ENCODE data around the gene PCBP4.

The PCBP4 gene
- total RNA-seq: 13.8 to 25.3 reads per million in 2 donors

DNA sequence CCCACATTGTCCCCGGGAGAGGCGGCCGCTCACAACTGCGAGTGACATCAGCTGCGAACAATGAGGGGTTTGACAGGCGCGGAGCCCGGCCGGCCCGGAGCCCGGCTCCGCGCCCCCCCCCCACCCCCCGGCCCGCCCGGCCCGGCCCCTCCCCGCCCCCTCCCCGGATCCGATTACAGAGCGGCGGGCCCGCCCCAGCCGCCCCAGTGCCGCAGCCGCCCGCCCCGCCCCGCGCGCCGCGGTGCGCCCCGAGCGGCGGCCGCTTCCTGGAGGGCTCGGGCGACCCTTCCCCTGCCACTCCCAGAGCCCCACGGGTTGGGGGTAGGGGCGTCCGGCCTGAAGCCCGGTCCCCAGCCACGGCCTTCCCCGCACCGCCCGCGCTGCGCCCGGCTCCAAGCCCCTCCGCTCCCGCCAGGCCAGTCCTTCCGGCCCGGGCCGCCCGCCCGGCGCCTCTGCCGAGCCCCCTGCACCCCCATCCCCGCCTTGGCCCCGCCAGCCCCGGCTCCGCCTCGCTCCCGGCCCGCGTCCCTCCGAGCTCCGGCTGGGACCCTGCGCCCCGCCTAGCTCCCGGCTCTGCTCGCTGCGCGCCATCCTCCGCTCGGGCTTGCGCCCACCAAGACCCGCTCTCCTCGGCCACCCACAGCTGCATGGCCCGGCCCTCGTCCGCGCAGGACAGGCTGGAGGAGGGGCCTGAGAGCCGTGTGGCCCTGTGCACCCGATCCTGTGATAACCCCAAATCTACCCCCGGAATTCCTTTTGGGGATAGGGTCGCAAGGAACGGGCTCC, at the start of gene PCBP4:
Gene PCBP4 (minus strand): TSS at position 71 of the 786 bp plus-strand sequence. CDS start 6,214 bp downstream, outside the sequence.
- peak; percentile 30 for DNase-seq

DNA sequence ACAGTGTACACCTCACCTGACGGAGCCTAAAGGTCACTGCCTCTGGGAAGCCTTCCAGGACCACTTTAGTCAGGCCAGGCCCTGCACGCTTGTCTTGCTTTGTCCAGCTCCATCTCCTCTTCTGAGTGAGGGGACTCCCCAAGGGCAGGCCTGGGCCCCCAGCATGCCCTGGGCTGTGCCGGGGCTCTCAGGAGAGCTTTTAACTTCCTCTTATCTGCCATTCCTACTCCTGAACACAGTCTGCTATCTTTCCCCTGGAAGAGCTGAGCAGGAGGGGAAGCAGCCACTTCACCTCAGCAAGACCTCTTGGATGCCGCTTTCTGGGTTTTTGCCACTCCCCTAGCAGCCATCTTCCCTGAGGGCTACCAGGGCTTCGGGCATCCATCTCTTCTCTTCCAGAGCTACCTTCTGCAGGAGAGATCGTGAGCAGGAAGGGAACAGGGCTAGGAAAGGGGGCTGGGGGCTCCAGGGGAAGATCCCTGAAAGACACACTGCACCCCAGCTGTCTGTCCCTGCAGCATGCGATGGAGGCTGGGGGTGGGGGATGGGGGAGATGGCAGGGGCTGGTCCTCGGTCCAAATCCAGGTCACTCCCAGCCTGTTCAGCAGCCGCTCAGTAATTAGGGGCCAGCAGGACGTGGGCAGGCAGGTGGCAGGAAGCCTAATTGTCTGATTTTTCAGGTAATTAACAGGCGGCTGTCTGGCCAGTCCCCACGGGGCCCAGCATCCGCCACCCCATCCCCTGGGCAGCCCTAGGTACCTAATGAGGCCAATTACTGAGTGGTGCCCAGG, 48.4 kb upstream of the PCBP4 start:
- DNase-seq: no peak

- DNase-seq: no peak
Measured at GRCh38 chr3:52014613-52015012, 47.4 kb upstream of the PCBP4 start.

GRCh38 chr3:52013802-52014598, 46.7 kb upstream of the PCBP4 start:
- DNase-seq: no peak

GRCh38 chr3:52012699-52013098, 45.4 kb upstream of the PCBP4 start:
- DNase-seq: no peak

- DNase-seq: no peak
Measured at GRCh38 chr3:52010431-52010830, 43.2 kb upstream of the PCBP4 start.

DNA sequence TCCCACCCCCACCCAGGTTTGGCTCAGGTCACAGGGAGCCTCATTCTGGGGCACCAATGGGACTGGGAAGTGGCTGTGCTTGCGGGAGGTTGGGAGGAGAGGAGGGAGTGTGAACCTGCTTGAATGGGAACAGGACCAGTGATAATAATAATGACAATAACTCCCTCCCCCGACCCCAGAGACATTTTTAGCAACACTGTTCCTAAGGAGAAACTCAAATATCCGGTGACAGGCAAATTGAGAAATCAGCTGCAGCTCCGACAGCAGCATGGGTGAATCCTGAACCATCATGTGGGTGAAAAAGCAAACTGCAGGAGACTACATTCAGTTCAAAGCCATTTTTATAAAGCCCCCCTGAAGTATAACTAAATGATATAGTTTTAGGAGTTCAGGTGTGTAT, 40.0 kb upstream of the PCBP4 start:
- no peak for DNase-seq

DNA sequence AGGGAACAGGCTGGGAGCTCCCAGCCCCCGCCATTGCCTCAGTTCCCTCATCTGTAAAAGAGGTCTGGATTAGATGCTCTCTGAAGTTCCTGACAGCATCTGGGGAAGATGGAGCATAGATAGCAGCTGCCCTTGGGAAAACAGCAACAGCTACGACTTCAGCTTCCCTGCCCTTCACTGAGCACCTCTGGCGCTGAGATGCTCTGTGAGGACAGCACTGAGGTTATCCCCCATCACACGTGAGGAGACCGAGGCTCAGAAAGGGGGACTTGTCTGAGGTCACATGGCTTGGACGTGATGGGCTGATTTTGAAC, 39.5 kb upstream of the PCBP4 start:
- DNase-seq: no peak

- no peak for DNase-seq
Measured at GRCh38 chr3:52006017-52006819, 39.0 kb upstream of the PCBP4 start.

GRCh38 chr3:52005571-52005986, 38.3 kb upstream of the PCBP4 start:
- DNase-seq: no peak

GRCh38 chr3:52004906-52005395, 37.7 kb upstream of the PCBP4 start:
- DNase-seq: no peak

- DNase-seq: no peak
Measured at GRCh38 chr3:52004163-52004787, 37.0 kb upstream of the PCBP4 start.

- DNase-seq: no peak
Measured at GRCh38 chr3:52002748-52003147, 35.5 kb upstream of the PCBP4 start.

GRCh38 chr3:52001443-52001974, 34.3 kb upstream of the PCBP4 start:
- DNase-seq: peak; percentile 84

GRCh38 chr3:51999846-52000245, 32.6 kb upstream of the PCBP4 start:
- no peak for DNase-seq

DNA sequence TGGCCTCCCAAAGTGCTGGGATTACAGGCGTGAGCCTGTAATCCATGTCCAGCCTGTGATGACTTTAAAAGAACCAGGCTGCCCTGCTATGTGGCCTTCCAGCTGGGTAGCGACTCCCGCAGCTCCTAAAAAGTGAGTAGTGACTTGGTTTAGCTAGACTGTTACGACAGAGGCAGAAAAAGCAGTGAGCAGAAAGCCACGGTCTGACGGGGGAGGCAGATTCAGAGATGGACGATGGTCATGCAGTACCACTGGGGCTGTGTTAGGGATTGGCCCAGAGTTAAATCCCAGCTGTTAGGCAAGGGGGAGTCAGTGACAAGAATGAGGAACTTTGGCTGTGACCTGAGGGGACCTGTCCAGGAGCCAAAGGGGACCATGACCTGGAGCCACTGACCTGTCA, 31.5 kb upstream of the PCBP4 start:
- DNase-seq: no peak

DNA sequence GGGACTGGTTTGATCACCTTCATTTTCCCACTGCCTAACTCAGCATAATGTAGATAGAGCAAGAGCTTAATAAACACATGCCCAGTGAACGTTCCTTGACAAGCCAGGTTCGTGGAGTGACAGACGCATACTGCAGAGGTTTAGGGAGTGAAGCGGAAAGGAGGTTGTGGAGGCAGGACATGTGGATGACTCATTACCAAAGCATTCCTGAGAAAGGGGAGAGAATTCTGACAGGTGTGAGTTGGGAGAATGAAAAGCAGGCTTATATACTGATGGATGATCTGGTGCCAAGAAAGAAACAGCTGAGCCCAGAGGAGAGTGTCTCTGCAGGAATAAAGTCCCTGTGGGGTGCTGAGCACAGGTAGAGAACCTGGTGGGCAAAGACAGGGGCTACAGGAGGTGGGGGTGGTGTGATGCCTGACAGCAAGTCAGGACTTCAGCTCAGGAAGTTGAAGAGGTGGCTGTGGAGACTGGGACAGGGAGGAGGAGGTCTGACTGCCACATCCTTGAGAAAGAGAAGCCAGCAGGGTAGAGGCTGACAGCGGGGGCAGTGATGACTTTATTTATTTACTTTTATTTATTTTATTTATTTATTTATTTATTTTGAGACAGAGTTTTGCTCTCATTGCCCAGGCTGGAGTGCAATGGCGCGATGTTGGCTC, 30.8 kb upstream of the PCBP4 start:
- no peak for DNase-seq

DNA sequence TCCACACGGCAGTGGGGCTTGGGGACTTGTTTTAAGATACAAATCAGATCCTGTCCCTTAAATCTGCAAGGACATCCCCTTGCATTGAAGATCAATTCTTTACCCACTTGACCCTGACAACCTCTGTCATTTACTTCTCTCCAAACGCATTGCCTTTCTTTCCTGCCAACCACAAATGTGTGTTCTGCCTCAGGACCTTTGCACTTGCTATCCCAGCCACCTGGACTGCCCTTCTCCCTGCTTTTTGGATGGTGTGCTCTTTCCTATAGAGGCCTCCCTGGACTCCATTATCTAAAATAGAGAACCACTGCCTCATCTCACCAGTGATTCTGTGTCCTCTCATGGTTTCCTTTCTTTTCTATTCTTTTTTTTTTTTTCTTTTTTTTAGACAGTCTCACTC, 29.9 kb upstream of the PCBP4 start:
- no peak for DNase-seq

DNA sequence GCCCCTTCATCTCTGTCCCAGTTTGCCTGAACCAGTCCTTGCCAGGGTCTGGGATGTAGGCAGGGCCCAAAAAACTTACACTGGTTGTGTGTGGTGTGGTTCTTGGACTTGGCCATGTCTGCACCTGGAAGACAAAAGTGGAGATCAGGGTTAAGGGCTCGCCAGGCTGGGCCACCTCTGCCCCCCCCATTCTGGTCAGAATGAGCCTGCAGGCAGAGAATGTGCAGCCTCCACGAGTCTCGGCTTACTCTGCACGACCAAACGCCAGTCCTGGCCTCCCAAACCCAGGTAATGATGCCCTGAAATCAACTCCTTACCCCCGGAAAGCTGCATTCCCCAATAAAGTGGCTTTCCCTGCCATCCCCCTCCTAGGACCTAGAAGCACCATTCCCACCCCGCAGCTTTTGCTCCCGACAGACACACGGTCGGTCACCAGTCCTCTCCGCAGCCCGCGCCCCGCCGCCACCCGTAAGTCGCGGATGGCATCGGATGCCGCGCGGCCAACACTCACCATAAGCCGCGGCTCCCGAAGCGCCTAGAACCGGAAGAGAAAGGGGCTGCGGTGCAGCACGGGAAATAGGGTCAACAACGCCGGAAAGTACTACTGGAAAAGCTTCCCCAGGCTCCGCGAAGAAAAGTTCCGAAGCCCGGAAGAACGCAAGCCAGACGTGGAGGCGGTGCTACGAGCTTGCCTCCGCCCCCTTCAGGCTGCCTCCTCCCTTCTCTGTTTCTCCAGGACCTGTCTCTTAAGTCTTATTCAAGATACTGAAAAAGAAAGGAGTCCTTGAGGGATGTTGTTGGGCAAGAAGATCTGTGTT, 28.3 kb upstream of the PCBP4 start, which contains the start of gene RPL29:
Gene RPL29 (minus strand): TSS at position 550 of the 818 bp plus-strand sequence. CDS start 434 bp downstream, at position 116.
- peak; percentile 81 for DNase-seq

DNA sequence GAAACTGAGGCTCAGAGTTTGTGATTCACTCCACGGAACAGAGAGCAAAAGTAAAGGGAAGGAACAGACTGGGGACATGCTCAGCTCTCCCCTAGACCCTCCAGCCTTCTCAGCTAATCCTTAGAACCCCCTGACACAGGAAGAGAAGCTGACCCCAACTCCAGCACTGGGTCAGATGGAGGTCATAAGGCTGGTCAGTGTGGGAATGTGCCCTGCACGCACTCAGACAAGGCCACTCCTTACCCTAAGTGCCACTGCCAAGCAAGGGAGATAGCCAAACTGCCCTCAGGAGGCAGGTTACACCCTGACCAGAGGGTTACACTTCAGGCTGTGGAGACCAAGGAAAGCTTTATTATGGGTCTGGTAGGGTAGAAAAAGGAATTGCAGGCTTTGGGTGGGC, 27.3 kb upstream of the PCBP4 start:
- no peak for DNase-seq

All from T-helper 9 cell (primary cell).